Suprapubic skin (tissue), 3 donors: Measurements from ENCODE around the gene CNGB1.
"Not testable (repeated sequence)": the region's sequence is repeated elsewhere in the genome, so short reads cannot be mapped to it uniquely, and the experiment has no call there.

ENCODE experiments used
- EP300 ChIP-seq: sonication (generic); formaldehyde crosslinking; IDR thresholded peaks from one replicate; pipeline ENCODE4 v1.6.1; 2017; ENCODE audit warnings: antibody characterized with exemption
- POLR2A ChIP-seq, 2 donors: fragments of 450-650 bp; IDR thresholded peaks; one replicate each; pipeline ENCODE4 v1.6.1; 2017; ENCODE audit warnings: antibody characterized with exemption in 2 of 2, mild to moderate bottlenecking in 2 of 2, moderate library complexity in 2 of 2
- TF ChIP-seq, protein P1 (sequence below), 2 donors: fragments of 200-600 bp in 1 of 2; fragments of 450-650 bp in 1 of 2; sonication (generic) in 1 of 2; IDR thresholded peaks; one replicate each; pipeline ENCODE4 v1.5.1; 2016 to 2019; ENCODE audit warnings: antibody characterized with exemption in 2 of 2, mild to moderate bottlenecking in 1 of 2, moderate library complexity in 1 of 2

DNA sequence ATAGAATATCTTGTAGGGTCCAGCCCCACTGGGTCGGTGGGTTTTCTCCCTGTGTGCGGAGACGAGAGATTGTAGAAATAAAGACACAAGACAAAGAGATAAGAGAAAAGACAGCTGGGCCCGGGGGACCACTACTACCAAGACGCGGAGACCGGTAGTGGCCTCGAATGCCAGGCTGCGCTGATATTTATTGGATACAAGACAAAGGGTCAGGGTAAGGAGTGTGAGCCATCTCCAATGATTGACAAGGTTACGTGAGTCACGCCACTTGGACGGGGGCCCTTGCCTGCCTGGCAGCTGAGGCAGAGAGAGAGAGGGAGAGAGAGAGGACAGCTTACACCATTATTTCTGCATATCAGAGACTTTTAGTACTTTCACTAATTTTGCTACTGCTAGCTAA, 33.8 kb upstream of the CNGB1 start:
- TF ChIP-seq POLR2A (IDR thresholded peaks at IDR 0.05); EP300: not testable (repeated sequence)
- TF ChIP-seq, protein P1, sequence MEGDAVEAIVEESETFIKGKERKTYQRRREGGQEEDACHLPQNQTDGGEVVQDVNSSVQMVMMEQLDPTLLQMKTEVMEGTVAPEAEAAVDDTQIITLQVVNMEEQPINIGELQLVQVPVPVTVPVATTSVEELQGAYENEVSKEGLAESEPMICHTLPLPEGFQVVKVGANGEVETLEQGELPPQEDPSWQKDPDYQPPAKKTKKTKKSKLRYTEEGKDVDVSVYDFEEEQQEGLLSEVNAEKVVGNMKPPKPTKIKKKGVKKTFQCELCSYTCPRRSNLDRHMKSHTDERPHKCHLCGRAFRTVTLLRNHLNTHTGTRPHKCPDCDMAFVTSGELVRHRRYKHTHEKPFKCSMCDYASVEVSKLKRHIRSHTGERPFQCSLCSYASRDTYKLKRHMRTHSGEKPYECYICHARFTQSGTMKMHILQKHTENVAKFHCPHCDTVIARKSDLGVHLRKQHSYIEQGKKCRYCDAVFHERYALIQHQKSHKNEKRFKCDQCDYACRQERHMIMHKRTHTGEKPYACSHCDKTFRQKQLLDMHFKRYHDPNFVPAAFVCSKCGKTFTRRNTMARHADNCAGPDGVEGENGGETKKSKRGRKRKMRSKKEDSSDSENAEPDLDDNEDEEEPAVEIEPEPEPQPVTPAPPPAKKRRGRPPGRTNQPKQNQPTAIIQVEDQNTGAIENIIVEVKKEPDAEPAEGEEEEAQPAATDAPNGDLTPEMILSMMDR (IDR thresholded peaks at IDR 0.05), result not testable (repeated sequence)
